NK-92 treated with Interleukin-12 subunit alpha and Interleukin-12 subunit beta, amount 100 ng/mL, for 24 hours (cell line): Measurements from ENCODE around the gene MSMP.

Experiments used
- DNase-seq: peaks from one replicate; lab custom pipeline; 2025; lab: John Stamatoyannopoulos, UW

MSMP gene

GRCh38 chr9:35743880-35744518, 10.1 kb downstream of the MSMP start:
- DNase-seq: no peak

- no peak for DNase-seq
These were observed 10.6 kb downstream of the MSMP start for GRCh38 chr9:35743452-35743851.

DNA sequence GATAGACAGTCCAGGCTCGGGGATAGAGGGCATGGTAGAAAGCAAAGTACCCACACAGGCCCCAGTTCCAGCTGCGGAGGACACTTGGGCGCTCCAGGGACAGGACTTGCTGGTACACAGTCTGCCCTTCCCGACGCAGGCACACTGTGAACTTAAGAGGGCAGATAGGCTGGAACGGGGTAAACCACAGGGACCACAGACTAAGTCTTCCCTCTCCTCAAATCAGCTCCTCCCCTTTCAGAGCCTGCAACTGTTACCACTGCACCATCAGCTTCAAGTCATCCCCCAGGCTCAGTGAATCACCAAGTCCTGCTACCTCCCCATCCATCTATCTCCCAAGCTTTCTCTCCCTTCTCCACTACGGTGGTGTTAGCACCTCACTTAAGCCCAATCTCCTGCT, 12.3 kb downstream of the MSMP start:
- no peak for DNase-seq

DNA sequence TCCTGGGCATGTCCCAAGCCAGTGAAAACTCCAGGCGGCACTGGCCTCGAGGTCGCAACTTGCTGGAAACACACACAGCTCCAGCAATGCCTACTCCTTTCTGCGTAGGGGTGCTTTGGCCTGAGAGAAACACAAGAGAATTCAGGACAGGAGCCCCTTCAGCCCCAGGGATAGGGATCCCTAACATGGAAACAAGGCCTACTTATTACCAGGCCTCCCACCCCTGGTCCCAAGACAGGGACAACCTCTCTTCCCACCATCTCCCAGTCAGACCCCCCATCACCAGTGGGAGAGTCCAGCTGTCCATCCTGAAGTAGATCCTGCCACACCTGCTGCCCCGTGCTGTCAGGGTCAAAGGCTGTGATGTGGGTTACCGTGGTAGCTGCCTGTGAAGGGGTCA, 13.8 kb downstream of the MSMP start:
- no peak for DNase-seq

- DNase-seq: no peak
These were observed 15.2 kb downstream of the MSMP start for GRCh38 chr9:35738924-35739323.

GRCh38 chr9:35738186-35738585, 15.9 kb downstream of the MSMP start:
- DNase-seq: no peak

GRCh38 chr9:35737143-35737542, 16.9 kb downstream of the MSMP start:
- DNase-seq: no peak

DNA sequence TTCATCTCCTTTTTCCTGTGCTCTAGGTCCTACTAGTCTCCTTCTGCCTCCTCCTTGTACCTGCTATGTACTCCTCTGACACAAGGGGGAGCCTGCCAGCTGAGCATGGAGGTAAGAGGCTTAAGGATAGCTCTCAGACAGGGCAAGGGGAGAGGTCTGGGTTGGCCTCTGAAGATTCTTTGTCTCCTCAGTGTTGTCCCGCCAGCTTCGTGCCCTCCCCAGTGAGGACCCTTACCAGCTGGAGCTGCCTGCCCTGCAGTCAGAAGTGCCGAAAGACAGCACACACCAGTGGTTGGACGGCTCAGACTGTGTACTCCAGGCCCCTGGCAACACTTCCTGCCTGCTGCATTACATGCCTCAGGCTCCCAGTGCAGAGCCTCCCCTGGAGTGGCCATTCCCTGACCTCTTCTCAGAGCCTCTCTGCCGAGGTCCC, 17.9 kb downstream of the MSMP start:
- peak; percentile 36 for DNase-seq

GRCh38 chr9:35734096-35734495, 20.0 kb downstream of the MSMP start:
- no peak for DNase-seq

GRCh38 chr9:35732800-35733541, 21.1 kb downstream of the MSMP start:
- DNase-seq: no peak

DNA sequence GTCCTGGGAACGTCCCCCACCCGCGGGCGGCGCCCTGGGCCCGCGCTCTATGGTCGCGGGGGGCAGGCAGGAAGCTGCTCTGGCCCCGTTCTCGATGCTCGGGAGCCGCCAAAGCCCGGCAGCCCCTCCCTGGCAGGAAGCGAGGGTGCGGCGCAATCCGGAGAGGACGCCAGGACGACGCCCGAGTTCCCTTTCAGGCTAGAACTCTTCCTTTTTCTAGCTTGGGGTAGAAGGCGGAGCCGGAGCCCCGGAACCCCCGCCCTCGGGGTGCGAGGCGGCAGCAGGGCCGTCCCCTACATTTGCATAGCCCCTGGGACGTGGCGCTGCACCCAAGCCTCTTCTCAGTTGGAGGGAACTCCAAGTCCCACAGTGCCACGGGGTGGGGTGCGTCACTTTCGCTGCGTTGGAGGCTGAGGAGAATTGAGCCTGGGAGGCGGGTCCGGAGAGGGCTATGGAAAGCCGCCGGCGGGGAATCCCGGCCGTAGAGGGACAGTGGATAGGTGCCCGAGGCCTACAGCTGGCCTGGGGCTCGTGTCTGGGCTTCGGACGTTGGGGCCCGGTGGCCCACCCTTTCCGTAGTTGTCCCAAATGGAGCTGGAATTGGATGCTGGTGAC, 21.8 kb downstream of the MSMP start, which contains the start of the genes CREB3 and TLN1:
TSS of gene CREB3 (plus strand) at position 482 of the 615 bp plus-strand sequence. CDS start at position 589, 107 bp downstream.
TSS of gene TLN1 (minus strand) at position 11 of the 615 bp plus-strand sequence. CDS start 6,501 bp downstream, outside the sequence.
- peak; percentile 96 for DNase-seq

- DNase-seq: no peak
These were observed 22.5 kb downstream of the MSMP start for GRCh38 chr9:35731415-35732184.

DNA sequence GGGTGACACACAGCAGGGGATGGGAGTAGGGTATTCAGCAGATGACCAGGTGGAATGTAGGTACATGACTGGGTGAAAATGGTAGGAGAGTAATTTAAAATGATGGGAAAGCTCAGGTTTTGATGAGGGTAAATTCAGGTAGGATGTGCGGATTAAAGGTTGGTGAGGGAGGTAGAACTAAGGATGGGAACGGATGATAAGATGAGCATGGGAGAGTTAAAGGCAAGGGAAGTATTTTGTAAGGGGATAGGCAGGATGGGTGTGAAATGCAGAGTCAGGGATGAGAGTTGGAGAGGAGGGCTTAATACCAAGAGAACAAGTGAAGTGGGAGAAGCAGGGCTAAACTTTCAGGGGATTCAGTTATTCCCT, 23.6 kb downstream of the MSMP start:
- DNase-seq: no peak

DNA sequence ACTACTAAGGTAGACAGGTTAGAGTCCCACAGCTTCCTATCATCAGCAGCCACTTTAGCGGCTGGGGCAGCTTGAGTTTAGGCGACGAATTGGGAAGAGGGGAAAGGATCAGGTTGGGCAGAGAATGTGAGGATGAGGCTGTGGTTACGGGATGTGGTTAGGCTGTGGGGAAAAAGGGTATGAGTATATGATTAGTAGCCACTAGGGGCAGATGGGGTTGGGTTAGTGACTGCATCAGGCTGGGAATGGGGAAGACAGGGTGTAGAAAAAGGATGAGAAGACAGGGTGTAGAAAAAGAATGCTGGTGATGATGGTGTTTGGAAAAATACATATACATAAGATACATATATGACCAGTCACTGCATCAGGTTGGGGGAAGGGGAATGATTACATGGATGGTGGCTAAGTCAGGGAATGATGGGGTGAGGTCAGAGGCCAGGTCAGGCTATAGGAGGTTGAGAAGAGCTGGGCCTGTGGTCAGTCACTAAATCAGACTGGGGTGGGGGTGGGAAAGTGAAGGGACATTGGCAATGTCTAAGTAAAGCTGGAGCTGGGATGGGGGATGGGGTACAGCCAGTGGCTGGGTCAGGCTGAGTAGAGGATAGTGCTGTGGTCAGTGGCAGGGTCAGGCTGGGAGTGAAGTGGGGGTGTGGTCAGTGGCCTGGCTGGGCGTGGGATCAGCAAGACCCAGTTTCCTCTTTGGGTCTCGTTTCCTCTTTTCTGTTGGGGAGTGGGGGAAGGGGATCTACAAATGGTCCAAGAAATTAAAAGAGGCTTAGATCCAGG, 24.2 kb downstream of the MSMP start:
- peak; percentile 28 for DNase-seq

GRCh38 chr9:35729101-35729500, 25.0 kb downstream of the MSMP start:
- DNase-seq: no peak

- peak; percentile 71 for DNase-seq
These were observed 25.8 kb downstream of the MSMP start for GRCh38 chr9:35728041-35728971.

DNA sequence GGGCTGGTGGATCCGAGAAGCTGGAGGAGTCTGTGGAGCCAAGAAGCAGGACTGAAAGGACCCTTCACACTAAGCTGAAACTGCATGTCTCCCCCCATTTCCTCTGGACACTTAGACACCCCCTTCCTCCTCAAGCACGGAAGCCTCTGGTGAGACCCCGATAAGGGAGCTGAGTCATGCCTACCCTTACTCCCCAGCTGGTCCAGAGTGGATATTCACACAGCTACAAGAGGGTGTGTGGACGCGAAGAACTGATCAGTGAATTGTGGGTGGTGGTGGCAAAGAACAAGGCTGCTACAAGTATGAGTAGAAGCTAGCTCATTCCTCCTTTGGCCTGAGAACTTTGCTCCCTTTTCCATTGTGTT, 26.4 kb downstream of the MSMP start:
- no peak for DNase-seq

GRCh38 chr9:35726931-35727330, 27.1 kb downstream of the MSMP start:
- DNase-seq: peak; percentile 14

DNA sequence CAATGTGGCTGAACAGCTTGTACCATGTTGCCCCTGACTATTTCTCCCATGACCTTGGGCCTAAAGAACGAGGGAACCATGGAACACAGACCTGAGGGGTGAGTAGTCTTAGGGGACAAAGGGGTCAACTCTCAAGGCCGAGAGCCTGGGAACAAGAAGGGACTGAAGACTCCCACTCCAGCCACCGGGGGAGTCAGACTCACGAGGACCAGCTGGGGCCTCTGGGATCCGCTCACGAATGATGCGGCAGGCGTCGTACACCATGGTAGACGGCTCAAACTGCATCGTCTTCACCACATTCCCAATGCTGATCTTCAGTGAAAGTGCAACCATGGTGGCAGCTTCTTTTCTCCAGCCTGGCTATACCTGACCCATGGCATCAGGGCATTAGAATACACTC, 28.7 kb downstream of the MSMP start:
- no peak for DNase-seq

GRCh38 chr9:35723908-35724307, 30.2 kb downstream of the MSMP start:
- no peak for DNase-seq
